HepG2 (cell line): Measurements from ENCODE around the gene UBE2D4. TPM values are rescaled to one million over a fixed set of nuclear protein-coding genes. Genes with fewer than 3 reads are reported as not detected.

Source experiments
- ATAC-seq: fragments of 200-7000 bp; cut with Tn5 transposase; 3 replicates; pipeline ENCODE4 v1.9.1; 2020; ENCODE audit warnings: mild to moderate bottlenecking, moderate library complexity
- BruUV-seq: library from RNA; stranded (reverse); fragments of 400-500 nt; replicated peaks from 2 replicates; lab custom pipeline; 2021; lab: Mats Ljungman, UMichigan
- CTCF ChIA-PET: fragments of 300-600 bp; formaldehyde crosslinking; extraction: SDS; loops from one replicate; lab custom pipeline; 2021; ENCODE audit warnings: low total read pairs, inconsistent platforms, low intra/inter-chr PET ratio; lab: Yijun Ruan, JAX
- POLR2A ChIA-PET: fragments of 350-600 bp; sonication (Branson Sonifier 250); formaldehyde crosslinking; loops from one replicate; lab custom pipeline; 2020; ENCODE audit warnings: antibody characterized with exemption, inconsistent platforms; lab: Yijun Ruan, JAX
- DNase-seq: peaks from one replicate; pipeline ENCODE4 v3.0.0-alpha.2; 2015; ENCODE audit warnings: low spot score
- FAIRE-seq: peaks from 3 replicates; lab custom pipeline; 2011; peaks lifted over from hg19 to GRCh38; lab: Jason Lieb, UNC
- H2AFZ ChIP-seq: one replicate; pipeline ENCODE4 v1.6.1; 2011; ENCODE audit warnings: low read length, inconsistent platforms
- H3K27ac ChIP-seq: fragments of 300-600 bp; 3 replicates; pipeline ENCODE4 v1.8.0; 2011; ENCODE audit warnings: mixed run types, mild to moderate bottlenecking, mixed read lengths, low read length, inconsistent platforms; ENCODE audit not compliant: insufficient read depth; ENCODE audit errors: extremely low read length
- H3K27me3 ChIP-seq, 2 experiments: fragments of 200-600 bp in 1 of 2; 2 replicates in 1 of 2; 3 replicates in 1 of 2; pipeline versions ENCODE4 v1.6.0 to v1.8.0; 2011; ENCODE audit warnings: low read length in 2 of 2, mild to moderate bottlenecking in 2 of 2, moderate library complexity in 2 of 2, inconsistent platforms in 1 of 2; ENCODE audit not compliant: insufficient read depth in 2 of 2, control insufficient read depth in 1 of 2
- H3K36me3 ChIP-seq, 2 experiments: fragments of 200-600 bp in 1 of 2; replicated peaks in 1 of 2; 2 replicates in 1 of 2; 3 replicates in 1 of 2; pipeline versions ENCODE4 v1.5.1 to v1.8.0; 2011; ENCODE audit warnings: low read length in 2 of 2, inconsistent platforms in 1 of 2; ENCODE audit not compliant: insufficient read depth in 2 of 2, control insufficient read depth in 1 of 2
- H3K4me1 ChIP-seq: 2 replicates; pipeline ENCODE4 v1.5.1; 2012; ENCODE audit warnings: low read length, inconsistent platforms; ENCODE audit not compliant: insufficient read depth
- H3K4me2 ChIP-seq: 2 replicates; pipeline ENCODE4 v1.6.0; 2011; ENCODE audit warnings: low read depth, low read length, inconsistent platforms
- H3K4me3 ChIP-seq, 3 experiments: fragments of 200-600 bp in 1 of 3; sonication (generic), shearing (Covaris generic) in 1 of 3; replicated peaks in 1 of 3; 2 replicates each; pipeline ENCODE4 v1.5.1; 2011 to 2016; ENCODE audit warnings: low read length in 3 of 3, inconsistent platforms in 2 of 3, low read depth in 2 of 3, mild to moderate bottlenecking in 2 of 3, control low read depth in 1 of 3, mixed read lengths in 1 of 3; ENCODE audit not compliant: insufficient read depth in 1 of 3
- H3K79me2 ChIP-seq: one replicate; pipeline ENCODE4 v1.6.1; 2011; ENCODE audit warnings: low read length, inconsistent platforms; ENCODE audit not compliant: insufficient read depth
- H3K9ac ChIP-seq: 2 replicates; pipeline ENCODE4 v1.6.0; 2011; ENCODE audit warnings: mild to moderate bottlenecking, low read depth, low read length, inconsistent platforms; ENCODE audit not compliant: insufficient read depth
- H3K9me3 ChIP-seq: 2 replicates; pipeline ENCODE4 v1.5.1; 2012; ENCODE audit warnings: mild to moderate bottlenecking, low read length
- H4K20me1 ChIP-seq: 2 replicates; pipeline ENCODE4 v1.6.0; 2011; ENCODE audit warnings: inconsistent platforms, mild to moderate bottlenecking, low read length, moderate library complexity; ENCODE audit not compliant: insufficient read depth
- KDM6A ChIP-seq: IDR thresholded peaks from 2 replicates; pipeline ENCODE4 v1.6.1; 2016; ENCODE audit warnings: low read depth
- SAFB2 ChIP-seq: sonication (generic); formaldehyde crosslinking; IDR thresholded peaks from 2 replicates; pipeline ENCODE4 v1.5.1; 2020; ENCODE audit warnings: missing genetic modification reagents, low read depth, mild to moderate bottlenecking, borderline replicate concordance
- ZNF136 ChIP-seq: sonication (generic); formaldehyde crosslinking; IDR thresholded peaks from 2 replicates; pipeline ENCODE4 v1.8.1; 2022; ENCODE audit warnings: low read depth, mild to moderate bottlenecking, moderate library complexity, missing genetic modification reagents
- ZNF296 ChIP-seq: sonication (generic); formaldehyde crosslinking; conservative IDR thresholded peaks from 2 replicates; pipeline ENCODE4 v1.5.0; 2020; ENCODE audit warnings: mild to moderate bottlenecking, missing genetic modification reagents
- ZNF670 ChIP-seq: sonication (generic); formaldehyde crosslinking; IDR thresholded peaks from 2 replicates; pipeline ENCODE4 v1.8.0; 2022; ENCODE audit warnings: mild to moderate bottlenecking, missing genetic modification reagents, borderline replicate concordance
- ZSCAN30 ChIP-seq: sonication (generic); formaldehyde crosslinking; IDR thresholded peaks from 2 replicates; pipeline ENCODE4 v1.5.0; 2020; ENCODE audit warnings: mild to moderate bottlenecking, missing genetic modification reagents
- WGBS: methylation state at CpG from one replicate; pipeline ENCODE4 v1.1.6; 2017; ENCODE audit warnings: low lambda C conversion rate; 5-methylcytosine and 5-hydroxymethylcytosine counted together
- in situ Hi-C: cut with HindIII; loops from 2 replicates; pipeline ENCODE4 v1.10.0; 2017; ENCODE audit warnings: low pct_unique_long_range_greater_than_20kb; ENCODE audit not compliant: extremely low pct_ligation_motif_present
- intact Hi-C: fragments of 100-400 bp; cut with micrococcal nuclease; formaldehyde crosslinking; loops from one replicate; pipeline ENCODE4 v1.10.0; 2022; ENCODE audit not compliant: unreplicated experiment
- polyA plus RNA-seq, 8 experiments: library from polyadenylated mRNA; depleted of rRNA in 3 of 8; stranded (reverse) in 7 of 8; unstranded in 1 of 8; fragments of >200 nt; fragmentation: Illumina TruSeq in 4 of 8; extraction: Trizol in 4 of 8; gene quantifications; 2 replicates each; pipeline versions ENCODE4 v1.2.1 to v1.2.3, GENCODE V29; 2011 to 2016; ENCODE audit warnings: low read depth in 4 of 8, missing spikeins in 1 of 8, mixed read lengths in 1 of 8; ENCODE audit not compliant: insufficient read depth in 1 of 8
- total RNA-seq, 5 experiments: library from RNA; depleted of rRNA; stranded (reverse); fragments of >200 nt; fragmentation: Illumina TruSeq; extraction: Trizol; gene quantifications; 2 replicates each; pipeline ENCODE4 v1.2.3, GENCODE V29; 2016; ENCODE audit warnings: low read depth in 1 of 5
- TF ChIP-seq, protein P1 (sequence below): sonication (generic); formaldehyde crosslinking; IDR thresholded peaks from 2 replicates; pipeline ENCODE4 v1.5.0; 2020; ENCODE audit warnings: missing genetic modification reagents
- TF ChIP-seq, protein P2 (sequence below): sonication (generic); formaldehyde crosslinking; IDR thresholded peaks from 2 replicates; pipeline ENCODE4 v1.5.0; 2020; ENCODE audit warnings: missing genetic modification reagents
- TF ChIP-seq, protein P3 (sequence below): sonication (generic); formaldehyde crosslinking; IDR thresholded peaks from 2 replicates; pipeline ENCODE4 v1.4.0; 2020; ENCODE audit warnings: mild to moderate bottlenecking, missing genetic modification reagents

UBE2D4 gene
- total and polyA plus RNA-seq, 2 of the 13 experiments (the other 11 are each of a cell fraction or from before 2014, with no cell fraction given) = 9.9 to 16.0 TPM

DNA sequence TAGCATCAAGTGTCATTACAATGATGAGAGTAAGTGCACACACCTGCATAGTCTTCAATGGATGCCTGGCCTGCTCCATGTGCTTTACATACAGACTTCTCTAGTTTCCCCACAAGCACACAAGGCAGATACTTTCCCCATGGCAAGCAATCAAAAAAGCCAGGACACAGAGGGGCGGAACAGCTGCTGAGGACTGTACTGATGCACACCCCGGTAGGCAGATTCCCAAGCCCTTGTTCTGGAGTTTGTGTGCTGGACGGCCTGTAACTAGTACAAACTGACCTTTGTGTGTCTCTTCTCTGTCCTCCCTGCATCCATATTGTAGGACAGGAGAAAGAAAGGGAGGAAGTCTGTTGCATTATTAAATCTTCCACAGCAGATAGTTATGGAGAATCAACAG is 25.8 kb downstream of the UBE2D4 start:
- no peak for TF ChIP-seq SAFB2
- TF ChIP-seq ZNF136 (CRISPR knock-in tag) = no peak
- no peak for TF ChIP-seq ZSCAN30 (CRISPR knock-in tag)
- TF ChIP-seq KDM6A (CRISPR knock-in tag) = no peak
- TF ChIP-seq ZNF296 (CRISPR knock-in tag) = no peak
- TF ChIP-seq, protein P1, sequence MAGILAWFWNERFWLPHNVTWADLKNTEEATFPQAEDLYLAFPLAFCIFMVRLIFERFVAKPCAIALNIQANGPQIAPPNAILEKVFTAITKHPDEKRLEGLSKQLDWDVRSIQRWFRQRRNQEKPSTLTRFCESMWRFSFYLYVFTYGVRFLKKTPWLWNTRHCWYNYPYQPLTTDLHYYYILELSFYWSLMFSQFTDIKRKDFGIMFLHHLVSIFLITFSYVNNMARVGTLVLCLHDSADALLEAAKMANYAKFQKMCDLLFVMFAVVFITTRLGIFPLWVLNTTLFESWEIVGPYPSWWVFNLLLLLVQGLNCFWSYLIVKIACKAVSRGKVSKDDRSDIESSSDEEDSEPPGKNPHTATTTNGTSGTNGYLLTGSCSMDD (CRISPR knock-in tag) = no peak
- TF ChIP-seq ZNF670 (CRISPR knock-in tag) = no peak
- TF ChIP-seq, protein P2, sequence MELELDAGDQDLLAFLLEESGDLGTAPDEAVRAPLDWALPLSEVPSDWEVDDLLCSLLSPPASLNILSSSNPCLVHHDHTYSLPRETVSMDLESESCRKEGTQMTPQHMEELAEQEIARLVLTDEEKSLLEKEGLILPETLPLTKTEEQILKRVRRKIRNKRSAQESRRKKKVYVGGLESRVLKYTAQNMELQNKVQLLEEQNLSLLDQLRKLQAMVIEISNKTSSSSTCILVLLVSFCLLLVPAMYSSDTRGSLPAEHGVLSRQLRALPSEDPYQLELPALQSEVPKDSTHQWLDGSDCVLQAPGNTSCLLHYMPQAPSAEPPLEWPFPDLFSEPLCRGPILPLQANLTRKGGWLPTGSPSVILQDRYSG (CRISPR knock-in tag) = no peak
- TF ChIP-seq, protein P3, sequence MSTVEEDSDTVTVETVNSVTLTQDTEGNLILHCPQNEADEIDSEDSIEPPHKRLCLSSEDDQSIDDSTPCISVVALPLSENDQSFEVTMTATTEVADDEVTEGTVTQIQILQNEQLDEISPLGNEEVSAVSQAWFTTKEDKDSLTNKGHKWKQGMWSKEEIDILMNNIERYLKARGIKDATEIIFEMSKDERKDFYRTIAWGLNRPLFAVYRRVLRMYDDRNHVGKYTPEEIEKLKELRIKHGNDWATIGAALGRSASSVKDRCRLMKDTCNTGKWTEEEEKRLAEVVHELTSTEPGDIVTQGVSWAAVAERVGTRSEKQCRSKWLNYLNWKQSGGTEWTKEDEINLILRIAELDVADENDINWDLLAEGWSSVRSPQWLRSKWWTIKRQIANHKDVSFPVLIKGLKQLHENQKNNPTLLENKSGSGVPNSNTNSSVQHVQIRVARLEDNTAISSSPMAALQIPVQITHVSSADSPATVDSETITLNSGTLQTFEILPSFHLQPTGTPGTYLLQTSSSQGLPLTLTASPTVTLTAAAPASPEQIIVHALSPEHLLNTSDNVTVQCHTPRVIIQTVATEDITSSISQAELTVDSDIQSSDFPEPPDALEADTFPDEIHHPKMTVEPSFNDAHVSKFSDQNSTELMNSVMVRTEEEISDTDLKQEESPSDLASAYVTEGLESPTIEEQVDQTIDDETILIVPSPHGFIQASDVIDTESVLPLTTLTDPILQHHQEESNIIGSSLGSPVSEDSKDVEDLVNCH (CRISPR knock-in tag) = no peak
- intact Hi-C loops (no loop called here), in situ Hi-C loops (no loop called here)
- H3K36me3 ChIP-seq = peaks cover 5 to 15% of the 10 kb centered on the region in 2 experiments; a peak in 3 of 5 replicates
- H3K4me2 ChIP-seq = no peak overlapping the region
- no peak overlapping the region for H2AFZ ChIP-seq
- no TSS peak for BruUV-seq
- no peak overlapping the region for H3K27ac ChIP-seq
- WGBS = 90% methylated on average over 3 of the region's 3 CpGs
- no peak overlapping the region for H3K4me3 ChIP-seq
- no peak for FAIRE-seq
- ChIA-PET POLR2A (no interaction called here), CTCF (no interaction called here)
- no peaks in the 10 kb centered on the region for H4K20me1 ChIP-seq
- ATAC-seq = no peak
- no peaks in the 10 kb centered on the region for H3K9me3 ChIP-seq
- no peaks in the 10 kb centered on the region for H3K4me1 ChIP-seq
- no peak overlapping the region for H3K9ac ChIP-seq
- no peaks in the 10 kb centered on the region for H3K27me3 ChIP-seq
- no peaks in the 10 kb centered on the region for H3K79me2 ChIP-seq
- DNase-seq = no peak
